HG03139 (cell line): ENCODE data around the gene RTCB.
"Not testable (repeated sequence)": the region's sequence is repeated elsewhere in the genome, so short reads cannot be mapped to it uniquely, and the experiment has no call there.

ENCODE experiments used
- ATAC-seq: cut with Tn5 transposase; IDR thresholded peaks from one replicate; pipeline ENCODE4 v1.9.1; 2021; ENCODE audit not compliant: unreplicated experiment

RTCB gene

DNA sequence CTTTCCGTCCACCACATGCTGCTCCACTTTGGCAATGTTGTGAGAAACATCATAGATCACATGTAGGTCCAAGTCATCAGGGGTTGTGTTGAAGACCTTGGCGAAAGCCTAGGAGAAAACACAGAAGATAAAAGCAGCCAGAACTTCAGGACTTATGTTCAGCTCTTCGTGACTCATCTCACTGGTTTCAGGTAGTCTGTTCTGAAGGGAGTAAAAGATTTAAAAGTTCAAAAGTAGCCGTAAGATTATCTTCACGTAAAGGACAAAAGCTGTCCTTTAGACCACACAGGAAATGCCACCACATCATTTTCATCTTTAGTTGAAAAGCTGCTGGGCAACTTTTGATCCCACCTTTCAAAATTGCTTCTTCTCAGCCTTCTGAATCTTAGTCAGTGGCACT lies 16.9 kb downstream of the RTCB start:
- ATAC-seq, result no peak

DNA sequence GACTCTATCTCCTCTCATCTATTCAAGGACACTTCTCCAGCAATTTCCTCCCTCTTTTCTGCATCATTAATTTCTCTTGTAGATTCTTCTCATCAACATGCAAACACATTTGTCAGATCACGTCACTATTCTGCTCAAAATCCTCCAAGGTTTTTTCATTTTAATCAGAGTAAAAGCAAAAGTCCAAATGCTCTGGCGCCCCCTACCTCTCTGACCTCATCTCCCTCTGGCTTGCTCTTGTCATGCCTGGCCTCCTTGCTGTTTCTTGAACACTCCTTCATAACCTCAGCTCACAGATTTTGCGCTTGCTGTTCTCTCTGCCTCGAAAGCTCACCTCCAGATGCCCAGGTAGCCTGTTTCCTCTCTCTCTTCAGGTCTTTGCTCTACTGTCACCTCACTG lies 22.4 kb downstream of the RTCB start:
- no peak for ATAC-seq

DNA sequence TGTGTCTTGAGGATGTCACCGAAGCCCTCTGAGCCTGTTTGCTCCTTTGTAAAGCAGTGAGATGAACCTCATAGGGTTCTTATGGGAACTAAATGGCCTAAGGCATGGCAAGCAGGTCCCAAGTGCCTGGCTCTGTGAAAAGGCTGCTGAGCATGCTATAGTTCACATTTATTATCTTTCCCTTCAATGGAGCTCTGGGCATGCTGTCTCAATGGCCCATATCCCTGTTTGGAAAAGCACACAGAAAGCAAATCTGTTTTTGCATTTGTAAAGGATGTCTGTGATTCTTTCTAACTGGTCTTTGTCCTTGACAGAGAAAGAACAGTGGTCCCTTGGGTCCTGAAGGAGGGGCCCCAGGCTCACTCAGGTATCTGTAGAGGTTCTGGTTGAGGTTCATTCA lies 26.4 kb downstream of the RTCB start:
- ATAC-seq, result no peak

DNA sequence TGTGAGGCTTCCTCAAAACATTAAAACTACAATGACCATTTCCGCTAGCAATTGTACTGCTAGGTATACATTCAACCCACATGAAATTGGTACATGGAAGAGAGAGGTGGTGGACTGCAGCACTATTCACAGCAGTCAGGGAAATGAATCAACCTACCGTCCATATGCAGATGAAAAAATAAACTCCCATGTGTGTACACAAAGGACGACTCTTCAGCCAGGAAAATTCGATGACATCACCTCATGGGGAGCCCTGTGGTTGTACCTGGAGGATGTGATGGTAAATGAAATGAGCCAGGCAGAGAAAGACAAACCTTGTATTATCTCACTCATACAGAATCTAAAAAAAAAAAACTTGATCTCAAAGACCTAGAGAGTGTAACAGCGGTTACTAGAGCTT lies 31.1 kb downstream of the RTCB start:
- ATAC-seq, result no peak

DNA sequence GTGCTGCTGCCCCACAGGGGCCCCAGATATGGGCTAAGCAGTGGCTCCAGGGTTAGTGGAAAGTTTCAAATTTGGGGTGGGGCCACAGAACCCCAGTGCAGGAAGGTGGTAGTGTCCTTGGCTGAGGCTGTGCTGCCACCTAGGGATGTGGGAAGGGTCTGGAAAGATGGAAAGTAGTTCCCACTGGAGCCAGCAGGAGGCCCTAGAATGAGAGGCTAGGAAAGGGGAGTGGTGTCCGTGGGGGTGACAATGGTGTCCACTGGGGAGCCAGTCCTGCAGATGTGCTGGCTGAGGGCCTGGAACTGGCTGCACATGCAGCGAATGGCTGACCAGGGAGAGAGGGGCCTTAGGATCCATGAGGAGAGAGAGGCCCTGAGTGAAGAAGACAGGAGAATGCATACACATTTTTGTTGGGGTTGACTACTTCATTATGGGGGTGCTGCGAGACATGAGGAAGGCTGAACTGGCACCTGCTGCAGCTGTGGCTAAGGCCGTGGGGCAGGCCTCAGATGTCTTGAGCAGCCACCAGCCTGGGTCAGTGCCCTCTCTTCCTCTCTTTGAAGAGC lies 33.3 kb downstream of the RTCB start:
- no peak for ATAC-seq

- ATAC-seq, result no peak
Observed at GRCh38 chr22:32376681-32377080, 35.4 kb downstream of the RTCB start.

DNA sequence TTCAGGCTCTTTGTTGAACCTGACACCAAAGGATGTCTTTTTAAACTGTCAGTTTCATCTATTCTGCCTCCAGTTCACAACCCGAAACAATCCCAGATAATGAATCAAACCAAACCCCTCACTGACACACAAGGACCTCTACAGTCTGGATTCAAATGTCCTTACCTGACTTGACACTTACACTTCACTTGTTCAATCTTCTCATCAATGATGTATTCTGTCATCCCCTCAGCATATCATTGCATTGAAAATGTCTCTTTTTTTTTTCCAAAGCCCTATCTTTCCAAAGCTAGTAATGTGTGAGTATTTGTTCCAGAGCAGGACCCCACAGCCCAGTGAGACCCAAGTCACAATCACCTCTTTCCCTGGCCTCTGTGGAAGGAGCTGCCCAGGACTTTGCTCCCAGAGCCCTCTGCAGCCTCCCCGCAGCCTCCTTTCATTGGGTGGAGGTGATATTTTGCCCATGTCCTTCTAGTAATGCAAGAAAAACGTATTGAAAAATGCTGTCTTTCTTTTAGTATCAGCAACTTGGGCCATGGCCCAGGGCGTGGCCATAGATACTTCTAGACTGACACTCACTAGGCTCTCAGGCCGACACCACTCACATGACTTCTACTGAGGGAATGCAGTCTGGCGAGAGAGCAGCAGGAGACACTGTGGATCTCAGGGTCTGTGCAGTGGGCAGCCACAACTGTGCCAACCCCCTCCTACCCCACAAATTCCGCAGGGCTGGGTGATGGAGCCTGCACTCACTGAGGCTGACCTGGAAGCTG lies 36.2 kb downstream of the RTCB start:
- ATAC-seq, result no peak

GRCh38 chr22:32364210-32364609 lies 47.8 kb downstream of the RTCB start:
- ATAC-seq, result no peak

DNA sequence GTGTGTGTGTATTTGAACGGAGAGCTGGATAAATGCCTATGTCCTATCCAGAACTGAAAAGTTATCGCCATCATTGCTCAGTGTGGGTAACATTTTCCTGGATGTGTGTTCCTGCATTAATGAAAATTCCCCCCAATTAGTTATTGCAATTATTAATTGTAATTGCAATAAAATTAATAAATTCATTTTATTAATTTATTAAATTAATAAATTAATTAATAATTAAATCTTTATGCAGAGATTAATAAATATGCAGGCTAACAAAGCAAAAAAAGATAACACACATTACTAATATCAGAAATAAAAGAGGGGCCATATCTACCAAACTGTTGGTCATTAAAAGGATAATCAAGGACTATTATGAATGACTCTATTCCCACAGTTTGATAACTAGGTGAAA lies 50.8 kb downstream of the RTCB start:
- no peak for ATAC-seq

GRCh38 chr22:32360096-32360495 lies 52.0 kb downstream of the RTCB start:
- ATAC-seq, result not testable (repeated sequence)

DNA sequence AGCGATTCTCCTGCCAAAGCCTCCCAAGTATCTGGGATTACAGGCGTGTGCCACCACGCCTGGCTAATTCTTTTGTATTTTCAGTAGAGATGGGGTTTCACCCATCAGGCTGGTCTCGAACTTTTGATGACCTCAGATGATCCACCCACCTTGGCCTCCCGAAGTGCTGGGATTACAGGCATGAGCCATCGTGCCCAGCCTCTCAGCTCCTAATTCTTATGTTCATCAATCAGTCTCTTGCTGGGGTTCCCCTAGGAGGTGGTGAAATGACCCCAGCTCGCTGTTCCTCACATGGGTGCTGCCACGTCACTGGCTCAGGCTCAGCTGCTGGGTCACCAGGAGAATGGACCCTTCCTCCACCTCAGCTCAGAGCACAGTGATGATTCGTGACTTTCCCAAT lies 54.5 kb downstream of the RTCB start, which contains the start of gene RFPL3:
RFPL3 (plus strand) TSS at position 301 of the 400 bp plus-strand sequence. CDS start 205 bp downstream, outside the sequence.
- ATAC-seq, result not testable (repeated sequence)

DNA sequence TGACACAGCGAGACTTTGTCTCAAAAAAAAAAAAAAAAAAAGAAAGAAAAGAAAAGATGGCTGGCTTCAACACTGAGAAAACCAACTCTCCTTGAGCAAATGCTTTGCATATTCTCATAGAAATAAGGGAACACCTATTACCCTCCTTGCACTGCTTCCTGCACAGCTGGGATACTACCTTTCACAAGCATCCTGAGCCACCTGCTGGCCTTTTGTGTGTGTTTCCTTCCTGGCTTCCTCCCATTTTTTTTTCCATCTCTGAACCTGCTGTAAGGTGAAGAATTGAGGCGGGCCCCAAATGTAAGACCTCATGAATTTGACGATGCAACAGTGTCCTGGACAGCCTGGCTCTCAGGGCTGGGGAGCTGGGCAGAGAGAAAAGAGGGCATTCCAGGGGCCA lies 56.3 kb downstream of the RTCB start:
- no peak for ATAC-seq

DNA sequence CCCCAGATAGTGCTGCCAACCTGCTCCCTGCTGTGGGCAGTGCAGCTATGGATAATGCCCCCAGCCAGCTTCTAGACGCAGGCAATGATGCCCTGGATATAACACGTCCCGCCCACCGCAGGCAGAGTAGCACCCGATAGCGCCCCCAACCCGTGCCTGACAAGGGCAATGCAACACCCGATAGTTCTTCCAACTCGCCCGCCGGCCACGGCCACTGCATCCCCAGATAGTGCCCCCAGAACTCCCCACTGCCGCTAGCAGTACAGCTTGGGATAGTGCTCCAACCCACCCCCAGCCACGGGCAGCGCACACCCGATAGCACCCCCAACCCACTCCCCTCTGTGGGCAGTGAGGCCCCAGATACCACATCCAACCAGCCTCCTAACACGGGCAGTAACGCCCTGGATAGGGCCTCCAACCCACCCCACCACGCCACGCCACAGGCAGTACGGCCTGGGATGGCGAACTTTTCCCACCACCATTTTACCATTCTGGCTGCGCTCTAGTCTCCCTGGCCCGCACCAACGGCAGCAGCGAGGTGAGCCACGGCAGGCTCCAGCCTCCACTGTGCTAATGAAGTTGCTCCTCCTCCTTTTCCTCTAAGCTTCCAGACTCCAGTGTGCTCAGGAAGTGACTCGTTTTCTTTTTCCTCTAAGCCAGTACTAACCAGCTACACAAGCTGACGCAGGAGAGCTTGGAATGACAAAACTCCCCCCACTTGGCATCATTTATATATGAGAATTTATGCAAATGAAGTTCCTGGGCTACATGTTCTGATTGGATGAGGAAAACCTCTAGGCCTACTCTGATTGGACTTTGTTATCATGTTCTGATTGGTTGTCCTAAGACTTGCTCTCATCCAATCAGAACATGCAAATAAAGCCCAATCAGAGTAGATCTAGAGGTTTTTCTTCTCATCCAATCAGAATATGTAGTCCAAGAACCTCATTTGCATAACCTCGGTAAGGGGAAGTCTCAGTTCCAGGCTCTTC lies 57.4 kb downstream of the RTCB start:
- no peak for ATAC-seq

DNA sequence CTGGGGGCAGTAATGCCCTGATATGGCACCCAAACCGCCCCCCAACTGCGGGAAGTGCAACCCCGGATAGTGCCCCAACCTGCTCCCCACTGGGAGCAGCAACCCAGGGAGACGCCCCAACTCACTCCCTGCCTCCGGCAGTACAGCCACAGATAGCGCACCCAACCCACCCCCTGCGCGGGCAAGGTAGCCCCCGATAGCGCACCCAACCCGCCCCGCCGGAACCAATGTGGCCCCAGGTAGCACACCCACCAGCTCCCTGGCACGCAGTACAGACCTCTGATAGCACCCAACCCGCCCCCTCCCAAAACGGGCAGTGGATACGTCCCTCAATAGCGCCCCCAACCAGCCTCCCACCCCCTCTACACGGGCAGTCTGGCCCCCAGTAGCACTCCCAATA lies 58.2 kb downstream of the RTCB start:
- ATAC-seq, result no peak

GRCh38 chr22:32353292-32353691 lies 58.8 kb downstream of the RTCB start:
- no peak for ATAC-seq

- no peak for ATAC-seq
Observed at GRCh38 chr22:32352681-32353080, 59.4 kb downstream of the RTCB start.

GRCh38 chr22:32351875-32352274 lies 60.2 kb downstream of the RTCB start:
- ATAC-seq, result not testable (repeated sequence)

- ATAC-seq, result no peak
Observed at GRCh38 chr22:32348031-32348611, 63.9 kb downstream of the RTCB start.

DNA sequence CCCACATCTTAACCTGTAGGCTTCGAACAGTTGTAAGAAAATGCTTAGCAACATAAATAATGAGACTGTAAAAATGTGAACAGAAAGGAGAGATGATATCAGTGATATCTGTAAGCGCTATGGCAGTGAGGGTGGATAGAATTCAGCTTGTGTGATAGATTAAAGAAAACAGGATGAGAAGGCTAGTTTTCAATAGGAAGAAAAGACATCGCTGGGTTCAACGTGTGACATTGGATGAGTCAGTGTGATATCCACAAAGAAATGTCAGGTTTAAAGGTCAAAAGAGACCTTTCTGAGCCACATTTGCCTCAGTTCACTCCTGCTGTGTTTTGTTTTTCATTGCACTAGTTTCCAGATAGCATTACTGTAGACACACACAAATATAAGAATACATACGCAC lies 68.1 kb downstream of the RTCB start:
- ATAC-seq, result no peak

DNA sequence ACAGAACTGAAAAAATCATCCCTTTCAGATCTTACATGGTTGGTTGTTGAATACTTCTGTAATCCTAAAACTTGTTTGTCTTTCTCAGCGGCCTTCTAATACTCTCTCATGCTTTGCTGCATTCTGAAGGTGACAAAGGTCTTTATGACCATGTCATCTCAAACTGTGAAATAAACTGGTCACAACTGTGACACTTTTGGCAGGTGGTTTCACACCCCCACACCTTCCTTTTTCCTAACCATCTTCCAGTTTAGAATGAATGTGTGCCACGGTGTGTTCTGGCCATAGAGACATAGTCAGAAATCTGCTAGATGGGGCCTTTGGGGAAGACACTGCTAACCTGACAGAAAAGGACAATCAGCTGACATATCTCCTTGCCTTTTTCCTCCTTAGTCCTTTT lies 69.1 kb downstream of the RTCB start:
- no peak for ATAC-seq

DNA sequence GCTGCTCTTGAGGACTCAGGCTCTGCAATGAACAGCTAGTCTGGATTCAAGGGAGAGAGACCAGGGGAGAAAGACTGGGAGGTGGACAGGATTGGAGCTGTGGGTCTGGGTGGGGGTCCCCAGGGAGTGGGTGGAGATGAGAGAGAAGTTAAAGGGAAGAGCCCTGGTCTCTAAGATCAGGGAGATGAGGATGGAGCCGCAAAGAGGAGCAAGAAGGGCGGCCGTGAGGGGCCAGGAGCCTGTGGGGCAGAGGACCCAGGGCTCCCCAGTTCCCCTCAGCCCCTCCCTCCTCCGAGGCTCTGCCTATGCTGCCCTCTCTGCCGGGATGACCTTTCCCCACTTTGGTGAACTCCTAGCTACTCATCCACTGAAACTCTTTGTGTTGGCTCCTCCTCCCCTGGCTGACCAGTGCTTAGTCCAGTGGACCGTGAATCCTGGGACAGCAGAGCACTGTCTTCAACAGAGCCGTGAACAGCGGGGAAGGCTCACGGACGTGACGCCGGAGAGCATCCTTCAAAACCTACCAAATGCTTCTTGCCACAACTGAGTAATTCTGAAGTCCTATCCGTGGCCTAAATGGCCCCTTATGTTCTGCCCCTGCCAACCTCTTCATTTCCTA lies 70.8 kb downstream of the RTCB start:
- ATAC-seq, result no peak
